Lung (tissue), 12 donors: ENCODE results near the gene PNMA1. TPM values are rescaled to one million over a fixed set of nuclear protein-coding genes. Genes with fewer than 3 reads are reported as not detected.

ENCODE experiments used
- ATAC-seq: fragments of 200-7000 bp; cut with Tn5 transposase; one replicate; pipeline ENCODE4 v1.9.1; 2020; ENCODE audit warnings: moderate number of reproducible peaks; ENCODE audit not compliant: insufficient read depth, low FRiP score
- DNase-seq, 3 donors: peaks; one replicate each; pipeline ENCODE4 v3.0.0-alpha.2; 2013 to 2017
- H3K27ac ChIP-seq, 2 donors: one replicate each; pipeline ENCODE4 v1.5.1; 2013; ENCODE audit warnings: mild to moderate bottlenecking in 2 of 2, moderate library complexity in 2 of 2, control low read depth in 1 of 2, inconsistent platforms in 1 of 2, low read depth in 1 of 2, low read length in 1 of 2
- H3K27me3 ChIP-seq, 3 donors: one replicate each; pipeline ENCODE4 v1.5.1; 2013; ENCODE audit warnings: low read length in 2 of 3; ENCODE audit not compliant: control insufficient read depth in 3 of 3, insufficient read depth in 3 of 3
- H3K36me3 ChIP-seq, 4 donors: one replicate each; pipeline ENCODE4 v1.5.1; 2013; ENCODE audit warnings: low read length in 4 of 4, mild to moderate bottlenecking in 1 of 4, moderate library complexity in 1 of 4; ENCODE audit not compliant: control insufficient read depth in 4 of 4, insufficient read depth in 4 of 4
- H3K4me1 ChIP-seq, 5 donors: one replicate each; pipeline ENCODE4 v1.5.1; 2013; ENCODE audit warnings: low read length in 5 of 5, mild to moderate bottlenecking in 2 of 5, moderate library complexity in 1 of 5; ENCODE audit not compliant: control insufficient read depth in 5 of 5, insufficient read depth in 5 of 5
- H3K4me3 ChIP-seq: one replicate; pipeline ENCODE4 v1.5.1; 2013; ENCODE audit warnings: mild to moderate bottlenecking, control low read depth, moderate library complexity
- H3K9ac ChIP-seq, 2 donors: one replicate each; pipeline ENCODE4 v1.5.1; 2013; ENCODE audit warnings: low read length in 2 of 2, control low read depth in 1 of 2; ENCODE audit not compliant: insufficient read depth in 1 of 2
- H3K9me3 ChIP-seq, 4 donors: one replicate each; pipeline ENCODE4 v1.5.1; 2013; ENCODE audit warnings: low read length in 3 of 4, mild to moderate bottlenecking in 1 of 4, moderate library complexity in 1 of 4; ENCODE audit not compliant: control insufficient read depth in 4 of 4, insufficient read depth in 3 of 4
- CTCF ChIP-seq: IDR thresholded peaks from 2 replicates; pipeline ENCODE4 v1.5.1; 2012; ENCODE audit warnings: mild to moderate bottlenecking; ENCODE audit errors: control extremely low read depth, extremely low read depth
- WGBS, 2 donors: extraction: QIAGEN DNeasy Blood & Tissue Kit; methylation state at CpG; one replicate each; pipeline ENCODE4 v1.1.7; 2013; 5-methylcytosine and 5-hydroxymethylcytosine counted together
- polyA plus RNA-seq, 2 donors: library from polyadenylated mRNA; stranded (reverse); fragments of 200-250 nt; gene quantifications; one replicate each; pipeline ENCODE4 v1.2.1, GENCODE V29; 2013
- total RNA-seq, 2 donors: library from RNA; depleted of rRNA in 1 of 2; stranded (reverse); fragments of >200 nt in 1 of 2; gene quantifications; one replicate each; pipeline ENCODE4 v1.2.1, GENCODE V29; 2014 to 2021
- donor health status: control.
- donor health status: control.
- donor health status: Bipolar disorder and iron deficiency.
- donor health status: healthy.
- donor health status: DM: yes; HTN: yes; CAD: no.

The PNMA1 gene
- total and polyA plus RNA-seq, 4 donors = 11.0 to 34.1 (median 25.7) TPM

GRCh38 chr14:73757381-73757780, 43.2 kb upstream of the PNMA1 start:
- peak overlapping the region in 1 of 2 donors; percentile 34 for H3K9ac ChIP-seq
- 89 to 94% methylated on average over 1 of the region's 1 CpG for WGBS, 2 donors
- H3K36me3 ChIP-seq = no peaks in the 10 kb centered on the region

GRCh38 chr14:73755434-73756014, 41.3 kb upstream of the PNMA1 start:
- no peak overlapping the region for H3K4me3 ChIP-seq
- H3K9ac ChIP-seq = peak overlapping the region in 1 of 2 donors; percentile 81
- TF ChIP-seq CTCF = no peak
- H3K4me1 ChIP-seq = peaks cover 54 to 85% (median 67%) of the 10 kb centered on the region in 5 donors
- no peaks in the 10 kb centered on the region for H3K36me3 ChIP-seq
- ATAC-seq (no peak), DNase-seq (peak in 1 of 3 donors; percentile 16)
- WGBS, 2 donors = 9 to 17% methylated on average over 5 of the region's 5 CpGs
- no peaks in the 10 kb centered on the region for H3K27me3 ChIP-seq
- peak overlapping the region; percentile 85 to 91 for H3K27ac ChIP-seq
- no peaks in the 10 kb centered on the region for H3K9me3 ChIP-seq

More at GRCh38 chr14:73757381-73757780, 43.2 kb upstream of the PNMA1 start:
- H3K27ac ChIP-seq = peak overlapping the region in 1 of 2 donors; percentile 97
- ATAC-seq (no peak), DNase-seq (no peak)
- H3K4me1 ChIP-seq = peaks cover 55 to 85% (median 65%) of the 10 kb centered on the region in 5 donors
- no peaks in the 10 kb centered on the region for H3K27me3 ChIP-seq
- H3K4me3 ChIP-seq = no peak overlapping the region
- TF ChIP-seq CTCF = no peak
- H3K9me3 ChIP-seq = no peaks in the 10 kb centered on the region

GRCh38 chr14:73754911-73755360, 40.8 kb upstream of the PNMA1 start:
- H3K9ac ChIP-seq = peak overlapping the region; percentile 16 to 62
- no peak for ATAC-seq
- H3K27ac ChIP-seq = peak overlapping the region; percentile 85 to 91
- H3K4me1 ChIP-seq = peaks cover 59 to 88% (median 72%) of the 10 kb centered on the region in 5 donors
- TF ChIP-seq CTCF = no peak
- WGBS, 2 donors = 15 to 16% methylated on average over 8 of the region's 8 CpGs
- no peak overlapping the region for H3K4me3 ChIP-seq
- peak; percentile 63 to 82 (median 63) for DNase-seq
- no peaks in the 10 kb centered on the region for H3K9me3 ChIP-seq
- H3K27me3 ChIP-seq = no peaks in the 10 kb centered on the region
- peaks cover 0 to 2% (median 0%) of the 10 kb centered on the region in 4 donors for H3K36me3 ChIP-seq
